GM06990 (cell line): ENCODE data around the gene THSD7B.

Experiments
- DNase-seq: peaks from one replicate; pipeline ENCODE4 v3.0.0-alpha.2; 2011; ENCODE audit not compliant: insufficient read length; ENCODE audit errors: extremely low read depth
- H3K27me3 ChIP-seq: replicated peaks from 2 replicates; pipeline ENCODE4 v1.6.0; 2011; ENCODE audit warnings: low read length; ENCODE audit not compliant: control insufficient read depth, insufficient read depth
- H3K36me3 ChIP-seq: 2 replicates; pipeline ENCODE4 v1.5.1; 2011; ENCODE audit warnings: low read length; ENCODE audit not compliant: control insufficient read depth, insufficient read depth
- H3K4me3 ChIP-seq: replicated peaks from 2 replicates; pipeline ENCODE4 v1.5.1; 2011; ENCODE audit warnings: low read depth, mild to moderate bottlenecking, control low read depth, low read length
- CTCF ChIP-seq: IDR thresholded peaks from 2 replicates; pipeline ENCODE4 v1.5.1; 2011; ENCODE audit warnings: low read length, control low read depth, mild to moderate bottlenecking, inconsistent platforms; ENCODE audit not compliant: insufficient read depth, poor library complexity, severe bottlenecking

THSD7B gene

GRCh38 chr2:137658433-137658832 lies 893.1 kb downstream of the THSD7B start:
- TF ChIP-seq CTCF: no peak
- H3K27me3 ChIP-seq: no peaks in the 10 kb centered on the region
- H3K36me3 ChIP-seq: no peaks in the 10 kb centered on the region
- H3K4me3 ChIP-seq: no peak overlapping the region
- no peak for DNase-seq

DNA sequence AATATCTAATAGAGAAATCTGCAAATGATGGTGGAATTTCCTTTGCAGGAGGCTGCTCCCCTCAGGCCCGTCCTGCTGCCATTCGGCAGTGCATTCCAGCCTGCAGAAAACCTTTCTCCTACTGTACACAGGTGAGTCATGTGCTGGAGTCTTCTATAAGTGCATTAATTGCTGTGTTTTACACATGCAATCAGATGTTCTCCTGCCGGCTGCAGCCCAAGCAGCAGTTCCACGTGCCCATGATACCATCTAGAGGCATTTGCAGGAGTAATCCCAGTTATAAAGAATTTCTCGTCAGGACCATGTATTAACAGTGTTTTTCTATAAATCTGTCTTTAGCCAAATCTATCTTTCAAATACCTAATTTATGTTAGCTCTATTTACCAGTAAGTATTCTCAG lies 894.3 kb downstream of the THSD7B start:
- no peak for TF ChIP-seq CTCF
- H3K4me3 ChIP-seq: no peak overlapping the region
- H3K27me3 ChIP-seq: no peaks in the 10 kb centered on the region
- no peak for DNase-seq
- H3K36me3 ChIP-seq: no peaks in the 10 kb centered on the region

DNA sequence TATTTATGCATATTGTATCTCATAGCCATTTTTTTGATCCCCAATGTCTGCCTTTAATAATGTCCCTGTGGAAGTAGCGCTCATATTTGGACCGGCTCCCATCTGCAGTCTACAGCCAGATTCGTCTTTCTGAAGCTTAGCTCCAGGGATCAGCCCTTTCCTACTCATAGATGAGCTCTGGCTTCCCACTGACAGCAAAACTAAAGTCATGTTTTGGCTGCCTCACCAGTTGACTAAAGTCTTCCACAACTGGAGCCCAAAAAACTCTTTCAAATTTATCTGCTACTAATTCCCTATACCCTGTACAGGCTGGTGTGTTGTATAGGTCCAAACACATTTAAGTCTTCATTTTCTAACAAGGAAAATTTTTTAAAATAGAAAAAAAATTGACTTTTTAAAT lies 904.8 kb downstream of the THSD7B start:
- no peak for DNase-seq
- Histone ChIP-seq H3K36me3 (no peaks in the 10 kb centered on the region), H3K27me3 (no peaks in the 10 kb centered on the region), H3K4me3 (no peak overlapping the region)
- no peak for TF ChIP-seq CTCF

GRCh38 chr2:137672989-137673552 lies 907.7 kb downstream of the THSD7B start:
- no peaks in the 10 kb centered on the region for H3K27me3 ChIP-seq
- no peak for DNase-seq
- no peaks in the 10 kb centered on the region for H3K36me3 ChIP-seq
- H3K4me3 ChIP-seq: no peak overlapping the region
- no peak for TF ChIP-seq CTCF

DNA sequence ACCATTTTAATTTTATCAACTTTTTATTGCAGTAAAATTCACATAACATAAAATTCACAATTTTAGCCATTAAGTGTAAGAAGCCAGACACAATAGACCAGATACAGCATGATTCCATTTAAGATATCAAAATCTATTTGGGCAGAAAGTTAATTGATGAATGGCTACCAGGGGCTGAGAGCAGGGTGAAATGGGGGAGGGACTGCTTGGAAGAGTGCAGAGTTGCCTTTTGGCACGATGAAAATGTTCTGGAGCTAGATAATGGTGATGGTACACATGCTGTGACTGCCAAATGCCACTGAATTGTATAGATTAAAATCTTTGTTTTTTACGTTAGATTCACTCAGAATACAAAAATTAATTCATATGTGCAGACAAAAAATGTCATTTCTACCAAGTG lies 909.6 kb downstream of the THSD7B start:
- TF ChIP-seq CTCF: no peak
- no peak for DNase-seq
- no peak overlapping the region for H3K4me3 ChIP-seq
- no peaks in the 10 kb centered on the region for H3K27me3 ChIP-seq
- no peaks in the 10 kb centered on the region for H3K36me3 ChIP-seq
